Neural progenitor cell (in vitro differentiated cells): ENCODE results near the gene TGM5.

Source experiments
- EZH2 ChIP-seq: fragments of 200-600 bp; sonication (generic); IDR thresholded peaks from 2 replicates; pipeline ENCODE4 v1.6.1; 2017; ENCODE audit warnings: antibody characterized with exemption, mild to moderate bottlenecking, moderate library complexity
- EZH2phosphoT487 ChIP-seq: fragments of 200-600 bp; sonication (generic); IDR thresholded peaks from 2 replicates; pipeline ENCODE4 v1.6.1; 2017; ENCODE audit warnings: antibody characterized with exemption
- TF ChIP-seq, protein P1 (sequence below): fragments of 200-600 bp; sonication (generic); IDR thresholded peaks from 2 replicates; pipeline ENCODE4 v1.5.1; 2017; ENCODE audit warnings: antibody characterized with exemption, mild to moderate bottlenecking

DNA sequence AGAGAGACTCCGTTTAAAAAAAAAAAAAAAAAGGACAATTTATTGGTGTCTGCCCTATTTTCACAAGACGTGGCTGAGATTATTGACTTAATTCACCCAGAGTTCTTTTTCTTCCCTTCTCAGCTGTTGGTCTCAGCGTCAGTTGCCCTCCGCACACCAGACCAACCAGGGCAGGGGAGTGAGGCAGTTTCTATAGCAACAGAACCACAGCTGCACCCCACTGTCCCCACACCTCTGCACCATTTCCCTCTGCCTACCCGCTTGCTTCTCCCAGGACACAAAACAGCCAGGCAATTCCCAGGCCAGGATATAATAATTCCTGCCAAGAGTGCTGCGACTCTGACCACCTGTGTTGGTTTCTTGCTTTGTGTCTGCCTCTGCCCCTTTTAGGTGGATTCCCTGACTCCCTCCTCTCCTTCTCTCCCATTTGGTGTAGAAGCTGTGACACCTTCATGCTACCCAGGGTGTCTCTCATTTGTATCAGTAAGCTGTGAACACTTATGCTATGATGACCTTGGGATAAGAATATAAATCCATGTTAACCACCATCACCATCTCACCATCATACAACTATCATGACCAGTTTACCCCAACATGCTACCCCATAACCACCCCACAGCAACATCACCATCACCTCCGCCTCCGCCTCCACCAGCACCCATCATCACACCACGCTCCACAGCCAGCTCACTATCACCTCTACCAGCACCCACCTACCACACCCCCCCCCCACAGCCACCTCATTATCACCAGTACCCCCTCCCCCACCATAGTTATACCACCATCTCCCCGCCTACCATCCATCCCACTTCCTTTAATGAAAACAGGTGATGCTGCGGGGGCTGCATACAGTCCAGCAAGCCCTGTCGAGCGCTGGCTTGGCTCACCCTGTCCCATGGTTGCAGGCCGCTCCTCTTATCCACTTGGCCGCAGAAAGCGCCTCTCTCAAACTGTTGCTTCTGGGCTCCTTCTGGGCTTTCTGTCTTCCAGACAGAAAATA, 46.5 kb downstream of the TGM5 start:
- TF ChIP-seq, protein P1, sequence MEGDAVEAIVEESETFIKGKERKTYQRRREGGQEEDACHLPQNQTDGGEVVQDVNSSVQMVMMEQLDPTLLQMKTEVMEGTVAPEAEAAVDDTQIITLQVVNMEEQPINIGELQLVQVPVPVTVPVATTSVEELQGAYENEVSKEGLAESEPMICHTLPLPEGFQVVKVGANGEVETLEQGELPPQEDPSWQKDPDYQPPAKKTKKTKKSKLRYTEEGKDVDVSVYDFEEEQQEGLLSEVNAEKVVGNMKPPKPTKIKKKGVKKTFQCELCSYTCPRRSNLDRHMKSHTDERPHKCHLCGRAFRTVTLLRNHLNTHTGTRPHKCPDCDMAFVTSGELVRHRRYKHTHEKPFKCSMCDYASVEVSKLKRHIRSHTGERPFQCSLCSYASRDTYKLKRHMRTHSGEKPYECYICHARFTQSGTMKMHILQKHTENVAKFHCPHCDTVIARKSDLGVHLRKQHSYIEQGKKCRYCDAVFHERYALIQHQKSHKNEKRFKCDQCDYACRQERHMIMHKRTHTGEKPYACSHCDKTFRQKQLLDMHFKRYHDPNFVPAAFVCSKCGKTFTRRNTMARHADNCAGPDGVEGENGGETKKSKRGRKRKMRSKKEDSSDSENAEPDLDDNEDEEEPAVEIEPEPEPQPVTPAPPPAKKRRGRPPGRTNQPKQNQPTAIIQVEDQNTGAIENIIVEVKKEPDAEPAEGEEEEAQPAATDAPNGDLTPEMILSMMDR: no peak
- no peak for TF ChIP-seq EZH2phosphoT487
- TF ChIP-seq EZH2: no peak
